ENCODE data around the gene TMEM176B. TPM values are rescaled to one million over a fixed set of nuclear protein-coding genes. Genes with fewer than 3 reads are reported as not detected.

TMEM176B gene
- total RNA-seq, 1 donor from 2014 or later, result 0.75 TPM

DNA sequence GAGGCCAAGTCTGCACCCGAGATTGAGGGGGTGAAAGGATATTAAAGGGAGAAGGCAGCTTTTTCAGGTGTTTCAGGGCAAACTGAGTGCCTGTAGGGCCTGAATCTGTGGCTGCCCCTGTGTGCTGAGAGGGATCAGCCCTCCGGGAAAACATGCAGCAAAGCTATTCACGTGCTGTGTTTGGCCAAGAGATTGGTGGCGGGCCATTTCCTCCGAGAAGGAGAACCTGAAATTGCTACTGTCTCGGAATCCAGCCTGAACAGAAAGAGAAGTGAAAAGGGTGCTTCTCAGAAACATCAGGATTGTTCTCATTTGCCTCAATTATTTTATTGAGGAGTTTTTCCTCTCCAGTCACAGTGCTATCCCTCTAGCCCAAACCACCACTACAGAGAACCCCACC lies 46.9 kb downstream of the TMEM176B start:
- no peak for DNase-seq (ENCODE audit: low read depth)

DNA sequence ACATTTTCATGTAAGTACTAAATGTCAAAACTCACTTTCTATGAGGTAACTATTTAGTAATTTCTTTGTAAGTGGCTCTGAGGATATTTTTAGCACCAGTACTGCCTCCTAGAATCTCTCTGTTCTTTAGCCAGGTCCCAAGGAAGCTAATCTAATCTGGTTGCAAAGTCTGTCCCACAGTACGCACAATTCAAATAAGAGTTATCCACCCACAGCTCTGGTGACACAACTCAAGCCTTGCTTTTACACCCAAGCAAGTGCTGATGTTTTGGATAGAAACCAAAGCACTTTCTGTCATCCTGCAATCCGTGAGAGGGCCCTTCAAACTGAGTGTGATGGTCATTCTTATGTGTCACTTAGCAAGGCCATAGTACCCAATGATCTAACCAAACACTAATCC lies 48.5 kb downstream of the TMEM176B start:
- no peak for DNase-seq (ENCODE audit: low read depth)

DNA sequence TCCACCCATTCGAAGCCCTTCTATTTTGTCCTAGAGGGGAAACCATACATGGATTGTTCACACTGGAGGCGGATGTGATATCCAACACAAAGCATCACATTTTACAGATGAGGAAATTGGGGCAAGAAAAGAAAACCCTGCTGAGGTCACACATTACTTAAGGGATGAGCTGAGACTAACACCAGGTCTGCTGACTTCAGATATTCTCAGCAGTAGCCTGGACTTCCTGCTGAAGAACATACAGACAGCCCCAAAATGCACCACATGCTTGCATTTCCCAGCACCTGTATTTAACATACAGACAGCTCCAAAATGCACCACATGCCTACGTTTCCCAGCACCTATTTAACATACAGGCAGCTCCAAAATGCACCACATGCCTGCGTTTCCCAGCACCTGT lies 51.8 kb downstream of the TMEM176B start:
- no peak for DNase-seq (ENCODE audit: low read depth)

DNA sequence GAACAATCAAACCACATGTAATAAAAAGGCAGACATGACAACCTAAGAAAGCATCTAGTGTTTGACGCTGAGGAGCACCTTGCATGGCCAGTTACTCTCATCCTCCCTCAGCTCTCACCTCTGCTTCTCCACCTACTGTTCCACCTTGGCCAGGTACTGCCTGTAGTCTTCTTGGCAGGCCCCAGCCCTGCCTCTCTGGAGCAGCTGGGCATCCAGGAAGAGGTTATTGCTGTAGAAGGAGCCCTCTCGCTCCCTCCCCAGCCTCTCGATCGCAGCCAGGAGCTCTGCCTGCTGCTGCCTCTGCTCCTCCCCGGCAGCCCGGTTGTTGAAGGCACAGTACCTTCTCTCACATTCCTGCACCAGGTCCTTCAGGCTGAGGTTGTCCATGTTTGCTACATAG lies 53.2 kb downstream of the TMEM176B start:
- no peak for DNase-seq (ENCODE audit: low read depth)

DNA sequence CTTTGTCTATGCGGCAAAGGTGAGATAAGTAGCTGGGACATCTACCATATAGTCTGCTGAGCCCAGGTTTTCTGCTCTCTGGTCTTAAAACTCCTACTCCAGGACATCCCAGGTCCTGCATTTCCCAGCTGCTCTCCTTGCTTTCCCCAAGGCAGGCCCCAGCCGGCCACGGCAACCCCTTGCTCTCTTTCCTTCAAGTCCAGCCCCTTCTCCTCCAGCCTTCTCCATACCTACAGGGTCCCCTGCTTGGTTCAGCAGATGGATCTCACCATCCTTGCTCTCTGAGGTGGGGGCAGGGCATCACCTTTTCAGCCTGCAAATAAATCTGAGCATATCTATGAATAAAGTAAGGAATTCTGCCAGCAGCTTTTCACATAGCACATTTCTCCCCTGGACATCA lies 54.3 kb downstream of the TMEM176B start:
- DNase-seq (ENCODE audit: low read depth), result no peak

DNA sequence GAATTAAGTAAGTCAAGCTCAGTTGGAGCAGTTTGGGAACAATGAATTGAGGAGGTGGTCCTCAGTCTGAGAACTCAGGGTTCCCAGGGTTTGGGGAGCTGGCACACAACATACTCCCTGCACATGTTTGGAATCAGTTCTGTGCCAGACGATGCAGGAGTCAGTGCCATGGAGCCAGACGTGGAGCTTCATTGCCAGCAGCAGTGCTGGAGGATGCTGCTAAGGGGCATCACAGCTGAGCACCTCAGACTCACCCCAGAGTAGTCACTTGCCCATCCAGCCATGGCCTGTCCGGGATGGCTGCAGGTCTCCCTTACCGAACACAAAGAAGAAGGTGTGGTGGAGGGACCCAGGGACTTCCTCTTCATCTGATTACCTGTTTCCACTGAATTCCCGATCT lies 55.1 kb downstream of the TMEM176B start:
- DNase-seq (ENCODE audit: low read depth), result no peak

DNA sequence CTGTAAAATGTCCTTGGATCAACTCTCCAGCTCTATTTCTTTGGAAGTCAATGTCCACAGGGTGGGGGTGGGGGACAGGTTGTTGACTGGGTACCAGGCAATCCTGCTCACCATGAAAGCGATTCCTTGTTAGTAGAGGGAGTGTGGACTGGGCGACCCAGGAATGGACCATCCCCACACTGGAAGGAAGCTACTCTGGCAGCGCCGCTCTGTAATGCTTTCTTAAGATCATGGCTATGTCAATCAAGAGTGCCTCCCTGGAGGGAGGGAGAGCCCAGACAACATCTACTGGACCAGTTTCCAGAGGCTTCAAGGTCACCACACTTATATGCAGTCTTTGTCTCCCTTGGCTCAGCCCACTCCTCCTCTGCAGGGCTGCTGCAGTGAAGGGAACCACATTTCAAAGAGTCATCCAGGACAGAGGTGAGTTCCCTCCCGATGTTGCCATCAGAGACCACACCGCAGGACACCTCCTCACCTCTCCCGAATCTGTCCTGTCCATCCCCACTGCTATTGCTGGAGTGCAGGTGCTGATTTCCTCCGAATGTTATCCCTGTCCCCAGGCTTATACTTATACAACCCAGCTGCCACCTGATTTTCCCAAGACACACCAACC lies 56.0 kb downstream of the TMEM176B start:
- DNase-seq (ENCODE audit: low read depth), result no peak

DNA sequence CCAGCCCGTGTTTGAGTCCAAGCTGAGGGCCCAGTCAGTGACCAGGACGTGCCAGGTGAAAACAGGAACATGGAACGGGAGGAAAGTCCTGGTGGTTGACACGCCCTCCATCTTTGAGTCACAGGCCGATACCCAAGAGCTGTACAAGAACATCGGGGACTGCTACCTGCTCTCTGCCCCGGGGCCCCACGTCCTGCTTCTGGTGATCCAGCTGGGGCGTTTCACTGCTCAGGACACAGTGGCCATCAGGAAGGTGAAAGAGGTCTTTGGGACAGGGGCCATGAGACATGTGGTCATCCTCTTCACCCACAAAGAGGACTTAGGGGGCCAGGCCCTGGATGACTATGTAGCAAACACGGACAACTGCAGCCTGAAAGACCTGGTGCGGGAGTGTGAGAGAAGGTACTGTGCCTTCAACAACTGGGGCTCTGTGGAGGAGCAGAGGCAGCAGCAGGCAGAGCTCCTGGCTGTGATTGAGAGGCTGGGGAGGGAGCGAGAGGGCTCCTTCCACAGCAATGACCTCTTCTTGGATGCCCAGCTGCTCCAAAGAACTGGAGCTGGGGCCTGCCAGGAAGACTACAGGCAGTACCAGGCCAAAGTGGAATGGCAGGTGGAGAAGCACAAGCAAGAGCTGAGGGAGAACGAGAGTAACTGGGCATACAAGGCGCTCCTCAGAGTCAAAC lies 57.7 kb downstream of the TMEM176B start:
- DNase-seq (ENCODE audit: low read depth), result no peak

Other genes with a start within 250 kb of the TMEM176B start
- gene GIMAP4, start 233.0 kb downstream of the TMEM176B start, total RNA-seq, result 2.1 TPM in 1 of 2 replicates, not detected in the other
- 0.15 and 0.35 TPM in 2 replicates for gene GIMAP6, start 168.0 kb downstream of the TMEM176B start, total RNA-seq
- gene GIMAP2, start 114.7 kb downstream of the TMEM176B start, total RNA-seq, result 0.85 and 1.2 TPM in 2 replicates
- gene GIMAP1, start 83.8 kb downstream of the TMEM176B start, total RNA-seq, result not detected in 2 replicates
- gene GIMAP5, start 62.9 kb downstream of the TMEM176B start, total RNA-seq, result 0.20 and 0.35 TPM in 2 replicates
- 0.35 TPM in 1 of 2 replicates, not detected in the other for gene TMEM176A, start 405 bp upstream of the TMEM176B start, total RNA-seq
- gene AOC1, start 52.2 kb upstream of the TMEM176B start, total RNA-seq, result 6.1 and 6.4 TPM in 2 replicates
- gene KCNH2, start 178.0 kb upstream of the TMEM176B start, total RNA-seq, result 1.2 and 2.3 TPM in 2 replicates
- gene NOS3, start 190.7 kb upstream of the TMEM176B start, total RNA-seq, result 0.15 and 0.35 TPM in 2 replicates
- 0.10 TPM in 1 of 2 replicates, not detected in the other for gene ATG9B, start 224.1 kb upstream of the TMEM176B start, total RNA-seq
- 31.0 and 43.4 TPM in 2 replicates for gene ABCB8, start 228.1 kb upstream of the TMEM176B start, total RNA-seq
- gene ASIC3, start 248.2 kb upstream of the TMEM176B start, total RNA-seq, result 0.15 TPM in 1 of 2 replicates, not detected in the other